PFSK-1 (cell line): ENCODE results near the gene C6orf62.

Experiments used
- POLR2AphosphoS5 ChIP-seq: IDR thresholded peaks from 2 replicates; pipeline ENCODE4 v1.6.1; 2012; ENCODE audit warnings: low read depth, mild to moderate bottlenecking, control low read depth, low read length, moderate library complexity
- REST ChIP-seq, 2 experiments: IDR thresholded peaks; 2 replicates each; pipeline versions ENCODE4 v1.6.1 to v1.8.0; 2011 to 2012; ENCODE audit warnings: low read depth in 2 of 2, low read length in 2 of 2, control low read depth in 1 of 2, inconsistent platforms in 1 of 2, mild to moderate bottlenecking in 1 of 2, moderate library complexity in 1 of 2; ENCODE audit not compliant: insufficient read depth in 1 of 2

GRCh38 chr6:24743944-24744335 is 25.0 kb upstream of the C6orf62 start:
- TF ChIP-seq REST (IDR thresholded peaks at IDR 0.05; ENCODE audit: insufficient read depth in 1 of 2, low read depth in 2 of 2, low read length in 2 of 2) (no peak), POLR2AphosphoS5 (no peak)
